ENCODE results near the gene PON2.

DNA sequence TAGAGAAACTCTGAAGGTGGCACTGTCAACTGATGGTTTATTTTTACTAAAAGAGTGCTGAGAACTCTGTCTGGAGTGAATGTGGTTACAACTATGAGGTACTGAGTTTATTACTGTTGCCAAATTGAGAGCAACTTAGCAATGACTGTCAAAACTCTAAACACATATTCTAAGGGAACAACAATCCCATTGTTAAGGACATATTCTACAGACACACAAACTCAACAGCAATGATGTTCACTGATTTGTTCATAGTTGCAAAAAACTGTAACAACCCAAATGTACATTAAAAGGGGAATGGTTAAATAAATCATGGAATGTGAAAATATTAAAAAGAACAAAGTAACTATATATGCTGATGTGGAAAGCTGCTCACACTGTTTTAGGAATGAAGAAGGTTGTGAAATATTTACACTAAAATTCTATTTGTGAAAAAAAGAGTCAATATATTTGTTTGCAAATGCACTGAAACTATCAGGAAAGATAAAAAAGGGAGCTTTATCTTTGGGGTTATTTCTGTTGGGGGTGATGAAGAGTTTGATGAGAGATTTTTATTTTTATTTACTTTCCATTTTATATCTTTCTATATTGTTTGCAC lies 12.9 kb downstream of the PON2 start:
- TF ChIP-seq, protein P1, sequence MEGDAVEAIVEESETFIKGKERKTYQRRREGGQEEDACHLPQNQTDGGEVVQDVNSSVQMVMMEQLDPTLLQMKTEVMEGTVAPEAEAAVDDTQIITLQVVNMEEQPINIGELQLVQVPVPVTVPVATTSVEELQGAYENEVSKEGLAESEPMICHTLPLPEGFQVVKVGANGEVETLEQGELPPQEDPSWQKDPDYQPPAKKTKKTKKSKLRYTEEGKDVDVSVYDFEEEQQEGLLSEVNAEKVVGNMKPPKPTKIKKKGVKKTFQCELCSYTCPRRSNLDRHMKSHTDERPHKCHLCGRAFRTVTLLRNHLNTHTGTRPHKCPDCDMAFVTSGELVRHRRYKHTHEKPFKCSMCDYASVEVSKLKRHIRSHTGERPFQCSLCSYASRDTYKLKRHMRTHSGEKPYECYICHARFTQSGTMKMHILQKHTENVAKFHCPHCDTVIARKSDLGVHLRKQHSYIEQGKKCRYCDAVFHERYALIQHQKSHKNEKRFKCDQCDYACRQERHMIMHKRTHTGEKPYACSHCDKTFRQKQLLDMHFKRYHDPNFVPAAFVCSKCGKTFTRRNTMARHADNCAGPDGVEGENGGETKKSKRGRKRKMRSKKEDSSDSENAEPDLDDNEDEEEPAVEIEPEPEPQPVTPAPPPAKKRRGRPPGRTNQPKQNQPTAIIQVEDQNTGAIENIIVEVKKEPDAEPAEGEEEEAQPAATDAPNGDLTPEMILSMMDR (IDR thresholded peaks at IDR 0.05) = no peak
- no peak for TF ChIP-seq EZH2 (IDR thresholded peaks at IDR 0.05; ENCODE audit: borderline replicate concordance, insufficient read depth, low read depth, low read length, poor library complexity, severe bottlenecking)
